ENCODE data around the gene GRK3. TPM values are rescaled to one million over a fixed set of nuclear protein-coding genes. Genes with fewer than 3 reads are reported as not detected.

The GRK3 gene
- 3.4 to 4.6 TPM (median 4.1 TPM) in 5 replicates for total RNA-seq (2022; extraction: Qiagen RNA extraction; ENCODE audit: low read depth)

DNA sequence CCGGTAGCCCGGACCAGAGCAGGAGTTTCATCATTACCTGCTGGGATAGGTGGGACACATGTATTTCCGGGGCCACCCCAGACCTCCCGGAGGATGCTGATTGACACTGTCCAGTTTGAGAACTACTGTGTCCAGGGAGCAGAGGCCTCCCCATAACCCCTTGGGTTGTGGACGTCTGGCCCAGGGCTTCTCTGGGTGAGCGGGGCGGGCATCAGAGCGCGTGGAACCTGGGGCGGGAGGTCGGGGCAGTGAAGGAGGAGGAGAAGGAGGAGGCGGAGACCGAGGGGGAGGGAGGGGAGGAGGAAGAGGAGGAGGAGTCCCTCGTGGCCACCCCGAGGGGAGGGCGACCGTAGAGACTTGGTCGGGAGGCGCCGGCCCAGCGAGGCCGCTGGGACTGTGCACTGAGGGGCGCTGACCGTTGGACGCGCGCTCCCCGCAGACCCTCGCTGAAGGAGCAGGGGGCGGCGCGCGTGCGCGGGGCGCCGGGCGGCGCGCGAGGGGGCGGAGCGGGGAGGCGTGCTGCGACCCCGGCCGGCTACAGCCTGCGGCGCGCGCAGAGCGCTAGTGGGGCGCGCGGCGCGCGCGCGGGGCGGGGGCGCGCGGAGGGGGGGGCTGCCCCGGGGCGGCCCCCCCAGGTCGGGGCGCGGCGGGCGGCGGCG, at the start of gene GRK3:
TSS of gene GRK3 (plus strand) at position 356 of the 659 bp plus-strand sequence. CDS start 366 bp downstream, outside the sequence.

DNA sequence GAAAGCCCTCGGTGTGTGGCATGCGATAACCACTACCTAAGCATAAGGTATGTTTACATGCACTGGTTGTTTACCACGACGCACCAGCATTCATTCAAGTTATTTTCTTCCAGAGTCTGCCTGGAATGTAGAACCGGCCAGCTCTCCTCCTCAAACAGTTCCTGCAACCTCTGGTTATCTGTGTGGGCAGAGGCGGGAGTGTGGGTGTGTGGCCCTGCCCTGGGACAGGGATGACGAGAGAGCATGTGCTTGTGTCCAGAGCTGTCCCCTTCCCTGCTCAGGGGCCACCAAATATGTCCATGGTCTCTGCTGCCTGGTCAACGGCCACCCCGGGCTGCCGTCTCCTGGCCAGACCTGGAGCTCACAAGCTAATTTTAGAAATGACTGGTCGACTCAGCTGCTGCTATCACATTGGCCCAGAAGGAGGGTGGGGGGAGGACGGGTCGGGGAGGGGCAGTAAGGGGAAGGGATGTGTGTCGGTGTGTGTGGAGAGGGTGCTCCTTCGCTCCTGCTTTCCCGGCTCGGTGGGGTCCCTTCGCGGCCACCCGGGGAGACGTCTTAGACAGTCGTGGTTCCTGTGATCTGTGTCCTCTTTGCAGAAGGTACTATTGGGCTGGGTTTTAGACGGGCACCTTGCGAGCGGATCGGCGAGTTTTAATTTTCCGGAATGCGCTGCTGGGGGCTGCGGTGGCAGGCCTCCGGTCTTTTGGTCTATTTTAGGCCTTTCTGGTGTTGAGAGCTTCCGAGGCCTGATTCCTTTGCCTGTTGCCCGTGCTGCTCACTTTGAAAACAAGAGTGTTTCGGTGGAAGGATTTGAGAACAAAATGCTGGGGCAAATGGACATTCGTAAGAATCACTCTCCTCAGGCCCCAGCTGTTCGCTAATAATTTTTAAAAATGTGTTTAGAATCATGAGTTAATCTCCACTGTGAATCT, 177.5 kb downstream of the GRK3 start, which contains the start of gene MYO18B:
TSS of gene MYO18B (plus strand) at position 497 of the 935 bp plus-strand sequence. CDS start 18,905 bp downstream, outside the sequence.

Other genes with a start within 250 kb of the GRK3 start
- 0.01 to 0.04 TPM (median 0.02 TPM) in 3 of 5 replicates, not detected in the others for gene MYO18B, start 177.5 kb downstream of the GRK3 start, total RNA-seq (2022; extraction: Qiagen RNA extraction; ENCODE audit: low read depth)